Measurements from ENCODE around the gene COLEC11.
"Not testable (repeated sequence)": the region's sequence is repeated elsewhere in the genome, so short reads cannot be mapped to it uniquely, and the experiment has no call there.

The COLEC11 gene

GRCh38 chr2:3655871-3656761 lies 61.2 kb downstream of the COLEC11 start:
- DNase-seq, result no peak

- no peak for DNase-seq
Observed at GRCh38 chr2:3656762-3657721, 62.1 kb downstream of the COLEC11 start.

GRCh38 chr2:3657881-3658280 lies 63.0 kb downstream of the COLEC11 start, which contains the start of gene ALLC:
Gene ALLC (plus strand): TSS chr2:3658200. CDS start chr2:3671158, 12,958 bp downstream.
- no peak for DNase-seq

GRCh38 chr2:3659447-3660432 lies 64.8 kb downstream of the COLEC11 start:
- no peak for DNase-seq

- not testable (repeated sequence) for DNase-seq
Observed at GRCh38 chr2:3660640-3661039, 65.7 kb downstream of the COLEC11 start.

- DNase-seq, result no peak
Observed at GRCh38 chr2:3661149-3661660, 66.3 kb downstream of the COLEC11 start.

- no peak for DNase-seq
Observed at GRCh38 chr2:3662239-3662638, 67.3 kb downstream of the COLEC11 start.

- no peak for DNase-seq
Observed at GRCh38 chr2:3664118-3664517, 69.2 kb downstream of the COLEC11 start.

- no peak for DNase-seq
Observed at GRCh38 chr2:3664925-3665324, 70.0 kb downstream of the COLEC11 start.

GRCh38 chr2:3665886-3666612 lies 71.1 kb downstream of the COLEC11 start:
- DNase-seq, result no peak

- no peak for DNase-seq
Observed at GRCh38 chr2:3666613-3666975, 71.7 kb downstream of the COLEC11 start.

- DNase-seq, result no peak
Observed at GRCh38 chr2:3667151-3667631, 72.3 kb downstream of the COLEC11 start.

- DNase-seq, result no peak
Observed at GRCh38 chr2:3669656-3670055, 74.7 kb downstream of the COLEC11 start.

- DNase-seq, result no peak
Observed at GRCh38 chr2:3670376-3670775, 75.5 kb downstream of the COLEC11 start.

GRCh38 chr2:3670941-3671340 lies 76.0 kb downstream of the COLEC11 start:
- no peak for DNase-seq

GRCh38 chr2:3672861-3673678 lies 78.2 kb downstream of the COLEC11 start:
- DNase-seq, result no peak

GRCh38 chr2:3674066-3674845 lies 79.3 kb downstream of the COLEC11 start:
- DNase-seq, result no peak

- no peak for DNase-seq
Observed at GRCh38 chr2:3675687-3676086, 80.8 kb downstream of the COLEC11 start.

GRCh38 chr2:3677436-3677835 lies 82.5 kb downstream of the COLEC11 start:
- DNase-seq, result no peak
